ENCODE data around the gene TRIM56. TPM values are rescaled to one million over a fixed set of nuclear protein-coding genes. Genes with fewer than 3 reads are reported as not detected.
A peak's percentile ranks its signal among the peaks of the same experiment; 100 is the strongest.
"Not testable (repeated sequence)": the region's sequence is repeated elsewhere in the genome, so short reads cannot be mapped to it uniquely, and the experiment has no call there.

The TRIM56 gene
- total RNA-seq, 1 experiment from 2014 or later, result 8.3 TPM

DNA sequence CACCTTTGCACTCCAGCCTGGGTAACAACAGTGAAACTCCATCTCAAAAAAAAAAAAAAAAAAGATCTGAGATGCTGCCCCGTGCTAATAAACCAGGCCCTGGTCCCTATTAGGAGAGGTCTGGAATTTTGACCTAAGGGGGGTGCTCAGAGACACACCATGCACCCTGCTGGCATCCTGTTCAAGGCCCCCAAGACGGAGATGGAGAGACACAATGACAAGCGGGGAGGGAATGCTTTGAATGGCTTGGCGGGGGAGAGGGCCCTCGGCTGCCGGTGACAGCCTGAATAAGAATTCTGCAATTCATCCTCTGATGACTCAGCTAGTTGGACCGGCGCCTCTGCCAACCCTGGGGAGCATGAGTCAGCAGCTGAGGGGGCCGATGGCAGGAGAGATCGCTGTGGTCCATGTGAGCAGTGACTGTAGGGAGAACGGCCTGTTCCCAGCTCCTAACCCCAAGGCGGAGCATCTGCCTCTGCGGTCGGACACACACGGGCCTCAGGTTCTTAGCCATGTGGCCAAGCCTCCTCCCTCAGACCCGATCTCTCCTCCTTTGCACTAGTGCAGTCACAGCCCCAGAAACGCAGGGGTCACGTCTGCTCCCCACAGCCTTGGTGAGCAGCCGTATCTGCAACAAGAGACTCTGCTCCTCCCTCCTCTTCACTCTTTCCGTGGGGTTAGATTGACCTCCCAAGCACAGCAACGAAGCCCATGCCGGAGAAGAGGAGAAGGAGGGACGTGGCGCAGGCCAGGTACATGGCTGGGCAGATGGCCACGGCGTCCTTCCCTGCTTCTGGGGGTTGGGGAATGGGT is 14.9 kb downstream of the TRIM56 start:
- Histone ChIP-seq H3K4me1 (peaks cover 12% of the 10 kb centered on the region), H3K27me3 (no peaks in the 10 kb centered on the region), H3K9me3 (replicated peaks) (no peaks in the 10 kb centered on the region), H3K4me3 (no peak overlapping the region), H3K27ac (peak overlapping the region; percentile 56), H3K36me3 (no peaks in the 10 kb centered on the region)
- DNase-seq, result peak; percentile 91 to 93

DNA sequence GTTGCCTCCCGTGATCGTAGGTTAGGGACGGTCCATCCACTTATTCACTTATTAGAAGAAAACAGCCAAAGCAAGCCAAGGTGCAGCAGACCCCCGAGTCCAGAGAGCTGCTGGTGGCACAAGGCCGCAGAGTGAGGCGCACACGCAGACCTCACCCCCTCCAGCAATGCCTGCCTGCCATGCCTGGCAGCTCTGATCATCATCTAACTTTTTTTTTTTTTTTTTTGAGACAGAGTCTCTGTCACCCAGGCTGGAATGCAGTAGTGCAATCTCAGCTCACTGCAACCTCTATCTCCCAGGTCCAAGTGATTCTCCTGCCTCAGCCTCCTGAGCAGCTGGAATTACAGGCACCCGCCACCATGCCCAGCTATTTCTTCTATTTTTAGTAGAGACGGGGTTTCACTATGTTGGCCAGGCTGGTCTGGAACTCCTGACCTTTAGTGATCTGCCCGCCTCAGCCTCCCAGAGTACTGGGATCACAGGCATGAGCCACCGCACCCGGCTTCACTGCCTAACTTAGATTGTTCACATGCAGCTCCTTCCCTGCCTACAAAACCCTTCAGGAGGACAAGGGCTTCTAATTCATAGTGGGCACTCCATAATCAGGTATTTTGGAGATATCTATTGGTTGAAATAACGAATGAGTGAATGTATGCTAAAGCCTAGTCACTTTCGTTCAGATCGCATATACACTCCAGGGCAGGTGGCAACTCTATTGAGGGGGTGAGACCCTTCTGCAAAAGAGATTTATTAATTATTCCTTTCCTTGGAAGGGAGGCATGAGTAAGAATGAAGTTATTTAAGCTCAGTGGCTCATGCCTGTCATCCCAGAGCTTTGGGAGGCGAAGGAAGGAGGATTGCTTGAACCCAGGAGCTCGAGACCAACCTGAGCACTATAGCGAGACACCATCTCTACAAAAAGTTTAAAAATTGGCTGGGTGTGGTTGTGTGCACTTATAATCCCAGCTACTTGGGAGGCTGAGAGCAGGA is 15.9 kb downstream of the TRIM56 start:
- no peaks in the 10 kb centered on the region for H3K36me3 ChIP-seq
- no peaks in the 10 kb centered on the region for H3K9me3 ChIP-seq (replicated peaks)
- DNase-seq, result no peak
- peak overlapping the region; percentile 56 for H3K27ac ChIP-seq
- peaks cover 12% of the 10 kb centered on the region for H3K4me1 ChIP-seq
- no peaks in the 10 kb centered on the region for H3K27me3 ChIP-seq
- H3K4me3 ChIP-seq, result no peak overlapping the region

DNA sequence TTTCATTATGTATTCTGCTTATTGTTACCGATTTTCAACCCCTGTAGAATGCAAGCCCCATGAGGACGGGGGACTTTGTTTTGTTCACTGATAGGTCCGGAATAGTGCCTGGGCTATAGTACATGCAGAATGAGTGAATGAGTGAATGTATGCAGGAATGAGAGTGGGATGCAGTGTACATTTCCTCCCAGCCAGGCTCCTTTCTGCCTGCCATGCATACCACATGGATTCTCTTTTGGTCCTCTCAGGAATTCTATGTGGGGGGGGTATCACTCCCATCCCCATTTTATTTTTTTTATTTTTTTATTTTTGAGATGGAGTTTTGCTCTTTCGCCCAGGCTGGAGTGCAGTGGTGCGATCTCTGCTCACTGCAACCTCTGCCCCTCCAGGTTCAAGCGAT is 16.7 kb downstream of the TRIM56 start:
- Histone ChIP-seq H3K36me3 (no peaks in the 10 kb centered on the region), H3K4me3 (no peak overlapping the region), H3K27ac (no peak overlapping the region), H3K27me3 (peaks cover 2% of the 10 kb centered on the region; the same call in 1 of the 2 replicates), H3K9me3 (replicated peaks) (no peaks in the 10 kb centered on the region), H3K4me1 (peaks cover 12% of the 10 kb centered on the region)
- no peak for DNase-seq

DNA sequence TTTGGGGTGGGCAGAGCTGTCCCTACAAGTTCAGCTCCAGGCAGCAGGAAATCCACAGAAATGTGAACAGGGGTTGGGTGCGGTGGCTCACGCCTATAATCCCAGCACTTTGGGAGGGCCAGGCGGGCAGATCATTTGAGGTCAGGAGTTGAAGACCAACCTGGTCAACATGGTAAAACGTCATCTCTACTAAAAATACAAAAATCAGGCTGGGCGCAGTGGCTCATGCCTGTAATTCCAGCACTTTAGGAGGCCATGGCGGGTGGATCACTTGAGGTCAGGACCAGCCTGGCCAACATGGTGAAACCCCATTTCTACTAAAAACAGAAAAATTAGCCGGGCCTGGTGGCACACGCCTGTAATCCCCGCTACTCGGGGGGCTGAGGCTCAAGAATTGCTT is 18.4 kb downstream of the TRIM56 start:
- DNase-seq; H3K27me3 ChIP-seq; H3K27ac ChIP-seq; H3K36me3 ChIP-seq; H3K4me3 ChIP-seq; H3K9me3 ChIP-seq (replicated peaks): not testable (repeated sequence)
- peaks cover 16% of the 10 kb centered on the region for H3K4me1 ChIP-seq

DNA sequence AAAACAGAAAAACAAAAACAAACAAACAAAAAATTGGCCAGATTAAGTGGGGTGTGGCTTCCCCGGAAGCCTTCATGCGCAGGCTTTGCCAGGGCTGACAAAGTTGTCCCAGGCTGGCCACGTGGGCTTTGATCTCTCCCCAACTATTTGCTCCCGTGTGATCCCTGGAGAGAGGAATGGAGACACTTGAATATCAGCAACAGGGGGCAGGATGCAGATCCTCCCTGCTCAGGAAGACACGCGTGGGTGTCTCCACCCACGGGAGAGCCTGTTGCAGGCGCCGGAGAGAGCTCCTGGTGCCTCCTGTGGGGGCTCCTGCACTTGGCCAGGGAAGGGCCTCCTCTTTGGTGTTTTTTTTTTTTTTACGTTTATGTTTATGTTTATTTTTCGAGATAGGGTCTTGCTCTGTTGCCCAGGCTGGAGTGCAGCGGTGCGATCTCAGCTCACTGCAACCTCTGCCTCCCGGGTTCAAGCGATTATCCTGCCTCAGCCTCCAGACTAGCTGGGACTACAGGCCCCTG is 19.0 kb downstream of the TRIM56 start:
- Histone ChIP-seq H3K4me1 (peaks cover 17% of the 10 kb centered on the region), H3K27ac (no peak overlapping the region), H3K27me3 (peaks cover 2% of the 10 kb centered on the region; the same call in 1 of the 2 replicates), H3K9me3 (replicated peaks) (no peaks in the 10 kb centered on the region), H3K4me3 (no peak overlapping the region), H3K36me3 (no peaks in the 10 kb centered on the region)
- no peak for DNase-seq

DNA sequence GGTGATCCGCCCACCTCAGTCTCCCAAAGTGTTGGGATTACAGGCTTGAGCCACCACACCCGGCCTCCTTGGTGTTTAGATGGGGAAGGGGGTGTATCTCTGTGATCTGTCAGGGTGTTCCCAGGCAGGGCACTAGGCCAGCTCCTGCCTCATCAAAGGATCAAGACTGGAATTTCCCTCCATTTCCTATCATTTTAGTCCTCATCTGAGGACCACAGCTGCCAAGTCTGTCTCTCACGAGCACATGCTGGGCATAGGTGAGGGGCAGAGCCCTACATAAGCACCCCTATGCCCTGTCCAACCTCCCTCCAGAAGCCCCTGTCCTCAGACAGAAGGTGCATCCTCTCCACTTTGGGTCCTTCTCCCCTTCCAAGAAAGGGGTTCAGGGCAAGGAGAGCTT is 19.5 kb downstream of the TRIM56 start:
- H3K27ac ChIP-seq, result no peak overlapping the region
- H3K36me3 ChIP-seq, result no peaks in the 10 kb centered on the region
- H3K4me1 ChIP-seq, result peaks cover 12% of the 10 kb centered on the region
- H3K27me3 ChIP-seq, result peaks cover 2% of the 10 kb centered on the region; the same call in 1 of the 2 replicates
- no peak overlapping the region for H3K4me3 ChIP-seq
- no peaks in the 10 kb centered on the region for H3K9me3 ChIP-seq (replicated peaks)
- no peak for DNase-seq

DNA sequence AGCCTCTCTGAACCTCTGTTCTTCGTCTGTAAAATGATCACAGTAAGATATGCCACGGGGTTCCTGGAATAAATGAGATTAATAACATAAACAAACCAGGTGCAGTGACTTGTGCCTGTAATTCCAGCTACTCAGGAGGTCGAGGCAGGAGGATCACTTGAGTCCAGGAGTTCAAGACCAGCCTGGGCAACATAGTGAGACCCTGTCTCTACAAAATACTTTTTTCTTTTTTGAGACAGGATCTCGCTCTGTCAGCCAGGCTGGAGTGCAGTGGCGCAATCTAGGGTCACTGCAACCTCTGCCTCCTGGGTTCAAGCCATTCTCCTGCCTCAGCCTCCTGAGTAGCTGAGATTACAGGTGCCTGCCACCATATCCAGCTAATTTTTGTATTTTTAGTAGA is 20.0 kb downstream of the TRIM56 start:
- not testable (repeated sequence) for H3K36me3 ChIP-seq; H3K9me3 ChIP-seq (replicated peaks); H3K27me3 ChIP-seq; H3K4me3 ChIP-seq; H3K27ac ChIP-seq; DNase-seq
- H3K4me1 ChIP-seq, result peaks cover 11% of the 10 kb centered on the region

DNA sequence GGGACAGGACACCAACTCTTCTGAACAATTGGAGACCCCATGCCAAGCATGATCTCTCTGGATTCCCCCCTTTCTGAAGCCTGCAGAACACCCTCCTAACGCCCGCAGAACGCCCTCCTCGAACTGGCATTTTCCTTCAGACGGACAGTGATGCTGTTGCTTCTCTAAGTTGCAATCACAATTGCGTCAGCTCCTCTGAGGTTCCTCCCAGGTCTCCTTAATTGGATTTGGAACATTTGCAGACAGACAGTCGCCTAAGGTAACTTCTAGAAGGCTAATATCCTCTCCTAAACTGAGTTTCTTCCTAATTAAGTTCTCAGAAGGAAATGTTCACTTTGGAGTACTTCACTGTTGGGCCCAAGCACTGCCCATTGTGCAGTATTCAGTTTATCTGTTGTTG is 21.1 kb downstream of the TRIM56 start:
- DNase-seq, result no peak
- Histone ChIP-seq H3K27ac (no peak overlapping the region), H3K9me3 (replicated peaks) (no peaks in the 10 kb centered on the region), H3K27me3 (peaks cover 2% of the 10 kb centered on the region; the same call in 1 of the 2 replicates), H3K4me1 (peaks cover 7% of the 10 kb centered on the region), H3K4me3 (no peak overlapping the region), H3K36me3 (no peaks in the 10 kb centered on the region)

DNA sequence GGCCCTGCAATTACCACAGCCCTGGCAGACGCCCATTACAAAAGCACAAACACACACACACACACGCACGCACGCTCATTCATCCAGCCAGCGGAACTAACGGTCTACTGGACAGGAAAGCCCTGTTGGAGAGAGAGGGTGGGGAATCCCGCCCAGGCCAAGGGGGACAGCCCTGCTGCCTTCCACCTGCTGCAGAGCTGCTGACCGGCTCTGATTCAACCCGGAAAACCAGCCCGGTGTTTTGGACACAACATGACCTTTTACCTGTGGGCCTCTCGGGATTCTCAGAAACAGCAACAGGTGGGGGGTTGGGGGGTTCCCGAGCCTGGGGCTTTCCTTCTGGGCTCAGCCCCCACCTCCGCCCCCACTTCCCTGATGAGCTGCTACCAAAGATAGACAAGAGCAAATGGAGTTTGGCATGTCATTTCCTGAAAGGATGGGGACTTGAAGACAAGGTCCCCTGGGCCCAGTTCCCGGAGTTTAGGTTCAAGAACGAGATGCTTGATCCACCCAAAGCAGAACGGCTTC is 23.1 kb downstream of the TRIM56 start:
- Histone ChIP-seq H3K36me3 (no peaks in the 10 kb centered on the region), H3K9me3 (replicated peaks) (no peaks in the 10 kb centered on the region), H3K4me1 (peaks cover 7% of the 10 kb centered on the region), H3K27me3 (peaks cover 5% of the 10 kb centered on the region), H3K27ac (0 out of 2 replicates have a peak overlapping the region, but pooled peaks have one; percentile 6), H3K4me3 (peak overlapping the region; percentile 16; the same call in 1 of the 2 replicates)
- peak; percentile 53 to 65 for DNase-seq

DNA sequence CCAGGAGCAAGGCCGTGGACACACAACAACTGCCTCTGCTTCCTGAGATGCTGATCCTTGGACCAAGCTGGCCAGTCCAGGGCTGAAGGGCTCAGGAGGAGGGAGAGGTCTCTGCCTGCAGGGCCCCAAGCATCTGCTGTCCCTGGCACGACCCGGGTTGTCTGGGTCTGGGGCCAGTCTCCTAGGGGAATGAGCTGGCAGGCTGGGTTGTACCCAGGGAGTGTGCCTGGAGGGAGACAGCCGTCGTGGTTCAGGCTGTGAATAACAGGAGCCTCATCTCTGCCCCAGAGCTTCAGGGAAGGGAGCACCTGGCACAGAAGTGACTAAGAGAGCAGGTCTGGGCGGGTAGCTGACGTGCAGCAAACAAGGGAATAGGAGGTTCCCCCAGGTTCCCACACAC is 23.7 kb downstream of the TRIM56 start:
- H3K4me3 ChIP-seq, result no peak overlapping the region

DNA sequence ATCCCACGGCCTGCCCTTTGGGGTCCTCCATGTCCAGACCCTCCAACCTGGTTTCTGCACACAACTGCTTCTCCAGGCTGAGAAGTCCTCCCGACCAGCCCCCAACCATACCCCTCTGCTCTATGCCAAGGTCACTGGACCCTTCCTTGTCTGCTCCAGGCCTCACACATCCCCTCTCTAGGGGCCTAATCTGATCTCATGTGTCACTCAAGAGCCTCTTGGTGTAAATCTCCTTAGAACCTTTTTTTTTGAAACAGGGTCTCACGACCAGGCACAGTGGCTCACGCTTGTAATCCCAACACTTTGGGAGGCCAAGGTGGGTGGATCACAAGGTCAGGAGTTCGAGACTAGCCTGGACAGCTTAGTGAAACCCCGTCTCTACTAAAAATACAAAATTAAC is 24.1 kb downstream of the TRIM56 start:
- Histone ChIP-seq H3K27ac (no peak overlapping the region), H3K4me1 (peaks cover 7% of the 10 kb centered on the region), H3K9me3 (replicated peaks) (no peaks in the 10 kb centered on the region), H3K27me3 (peaks cover 5% of the 10 kb centered on the region), H3K36me3 (no peaks in the 10 kb centered on the region), H3K4me3 (no peak overlapping the region)
- no peak for DNase-seq

More for the DNA sequence above, 23.7 kb downstream of the TRIM56 start:
- peak in 1 of 2 experiments; percentile 24 for DNase-seq
- H3K27me3 ChIP-seq, result peaks cover 5% of the 10 kb centered on the region
- H3K27ac ChIP-seq, result 0 out of 2 replicates have a peak overlapping the region, but pooled peaks have one; percentile 6
- peaks cover 7% of the 10 kb centered on the region for H3K4me1 ChIP-seq
- H3K36me3 ChIP-seq, result no peaks in the 10 kb centered on the region
- H3K9me3 ChIP-seq (replicated peaks), result no peaks in the 10 kb centered on the region

DNA sequence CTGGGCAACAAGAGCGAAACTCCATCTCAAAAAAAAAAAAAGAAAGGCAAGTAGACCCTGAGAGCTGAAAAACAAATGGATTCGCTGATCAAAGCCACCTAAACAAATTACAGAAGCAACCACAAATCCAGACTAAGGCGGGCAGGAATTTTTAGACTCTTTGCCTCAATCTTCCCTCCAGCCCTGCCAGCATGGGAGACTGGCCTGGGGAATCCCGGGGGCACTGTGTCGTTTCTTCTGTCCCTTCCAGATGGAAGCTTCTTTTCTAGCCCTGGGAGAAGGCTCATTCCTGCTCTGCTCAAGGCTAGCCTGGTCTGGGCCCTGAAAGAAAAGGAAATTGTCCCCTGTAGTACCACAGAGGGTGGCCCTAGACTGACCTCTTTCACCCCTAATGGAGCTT is 26.0 kb downstream of the TRIM56 start:
- H3K4me3 ChIP-seq, result no peak overlapping the region
- no peak for DNase-seq
- H3K4me1 ChIP-seq, result peaks cover 7% of the 10 kb centered on the region
- peaks cover 5% of the 10 kb centered on the region for H3K27me3 ChIP-seq
- H3K36me3 ChIP-seq, result no peaks in the 10 kb centered on the region
- no peaks in the 10 kb centered on the region for H3K9me3 ChIP-seq (replicated peaks)
- no peak overlapping the region for H3K27ac ChIP-seq

DNA sequence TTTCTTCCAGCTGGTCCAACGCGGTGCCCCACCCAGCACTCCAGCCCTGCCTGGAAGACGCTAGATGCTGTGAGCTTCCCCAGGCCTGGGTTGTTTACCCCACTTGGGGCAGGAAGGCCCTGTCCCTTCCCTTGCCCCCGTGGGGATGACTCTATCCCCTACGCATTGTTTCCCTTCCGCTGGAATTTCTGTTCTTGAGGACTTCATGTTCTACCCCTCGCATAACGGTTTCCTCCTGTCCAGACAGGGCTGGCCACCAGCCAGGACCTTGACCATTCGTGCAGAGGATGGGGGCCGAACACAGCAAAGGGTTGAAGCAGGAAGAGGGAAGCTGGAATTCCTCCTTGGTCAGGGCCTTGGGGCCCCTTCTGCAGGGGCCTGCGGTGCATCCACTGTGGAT is 27.0 kb downstream of the TRIM56 start:
- Histone ChIP-seq H3K36me3 (no peaks in the 10 kb centered on the region), H3K4me1 (peaks cover 9% of the 10 kb centered on the region), H3K4me3 (no peak overlapping the region), H3K27ac (no peak overlapping the region), H3K9me3 (replicated peaks) (no peaks in the 10 kb centered on the region), H3K27me3 (peaks cover 3% of the 10 kb centered on the region; the same call in 1 of the 2 replicates)
- no peak for DNase-seq

DNA sequence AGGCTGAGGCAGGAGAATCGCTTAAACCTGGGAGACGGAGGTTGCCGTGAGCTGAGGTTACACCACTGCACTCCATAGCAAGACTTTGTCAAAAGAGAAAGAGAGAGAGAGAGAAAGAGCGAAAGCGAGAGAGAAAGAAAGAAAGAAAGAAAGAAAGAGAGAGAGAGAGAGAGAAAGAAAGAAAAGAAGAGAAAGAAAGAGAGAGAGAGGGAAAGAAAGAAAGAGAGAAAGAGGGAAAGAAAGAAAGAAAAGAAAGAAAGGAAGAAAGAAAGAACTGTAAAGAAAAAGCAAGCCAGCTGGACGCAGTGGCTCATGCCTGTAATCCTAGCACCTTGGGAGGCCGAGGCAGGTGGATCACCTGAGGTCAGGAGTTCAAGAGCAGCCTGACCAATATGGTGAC is 27.9 kb downstream of the TRIM56 start:
- H3K27me3 ChIP-seq; H3K36me3 ChIP-seq; H3K9me3 ChIP-seq (replicated peaks); H3K4me1 ChIP-seq; H3K27ac ChIP-seq; DNase-seq; H3K4me3 ChIP-seq: not testable (repeated sequence)

Measured in SJCRH30 (cell line).